H9 (cell line): Measurements from ENCODE around the gene KLF13. TPM values are rescaled to one million over a fixed set of nuclear protein-coding genes. Genes with fewer than 3 reads are reported as not detected.

Experiments used
- DNase-seq: peaks from one replicate; pipeline ENCODE4 v3.0.0-alpha.2; 2017
- H2AFZ ChIP-seq: one replicate; pipeline ENCODE4 v1.6.1; 2013; ENCODE audit warnings: mild to moderate bottlenecking, low read length, control low read depth, moderate library complexity
- H2AK5ac ChIP-seq: 2 replicates; pipeline ENCODE4 v1.6.1; 2013; ENCODE audit warnings: low read length, control low read depth, mixed read lengths; ENCODE audit not compliant: insufficient read length
- H2BK120ac ChIP-seq: one replicate; pipeline ENCODE4 v1.6.1; 2013; ENCODE audit warnings: low read depth, mild to moderate bottlenecking, low read length, control low read depth, inconsistent platforms; ENCODE audit not compliant: poor library complexity, severe bottlenecking
- H2BK12ac ChIP-seq: 2 replicates; pipeline ENCODE4 v1.6.1; 2013; ENCODE audit warnings: low read length, control low read depth, mixed read lengths, low read depth; ENCODE audit not compliant: insufficient read length
- H2BK15ac ChIP-seq: 2 replicates; pipeline ENCODE4 v1.6.1; 2013; ENCODE audit warnings: low read depth, low read length, control low read depth
- H2BK20ac ChIP-seq: one replicate; pipeline ENCODE4 v1.6.1; 2013; ENCODE audit warnings: low read depth, mild to moderate bottlenecking, low read length, control low read depth, inconsistent platforms; ENCODE audit not compliant: poor library complexity, severe bottlenecking
- H2BK5ac ChIP-seq: 2 replicates; pipeline ENCODE4 v1.6.1; 2013; ENCODE audit warnings: low read length, control low read depth, mixed read lengths; ENCODE audit not compliant: insufficient read length
- H3K14ac ChIP-seq: 2 replicates; pipeline ENCODE4 v1.6.1; 2013; ENCODE audit warnings: low read length, control low read depth; ENCODE audit not compliant: insufficient read depth
- H3K18ac ChIP-seq: 2 replicates; pipeline ENCODE4 v1.6.1; 2013; ENCODE audit warnings: low read depth, mild to moderate bottlenecking, mixed read lengths, low read length, control low read depth; ENCODE audit not compliant: insufficient read length
- H3K23ac ChIP-seq: 2 replicates; pipeline ENCODE4 v1.6.1; 2013; ENCODE audit warnings: low read length, control low read depth, mixed read lengths, low read depth; ENCODE audit not compliant: insufficient read length
- H3K23me2 ChIP-seq: 2 replicates; pipeline ENCODE4 v1.6.1; 2013; ENCODE audit warnings: low read depth, mild to moderate bottlenecking, mixed read lengths, low read length, control low read depth; ENCODE audit not compliant: insufficient read length, poor library complexity, severe bottlenecking
- H3K27ac ChIP-seq: 2 replicates; pipeline ENCODE4 v1.5.1; 2013; ENCODE audit warnings: low read length, control low read depth, mixed read lengths, low read depth; ENCODE audit not compliant: insufficient read length
- H3K27me3 ChIP-seq: 2 replicates; pipeline ENCODE4 v1.6.1; 2013; ENCODE audit warnings: low read length, control low read depth, inconsistent platforms; ENCODE audit not compliant: insufficient read depth
- H3K4ac ChIP-seq: 2 replicates; pipeline ENCODE4 v1.6.1; 2013; ENCODE audit warnings: low read depth, mild to moderate bottlenecking, control low read depth, inconsistent platforms, low read length, moderate library complexity
- H3K4me1 ChIP-seq: 2 replicates; pipeline ENCODE4 v1.6.1; 2013; ENCODE audit warnings: low read length, control low read depth, inconsistent platforms; ENCODE audit not compliant: insufficient read depth
- H3K4me2 ChIP-seq: 2 replicates; pipeline ENCODE4 v1.6.1; 2013; ENCODE audit warnings: low read length, control low read depth, mixed read lengths; ENCODE audit not compliant: insufficient read length, insufficient read depth
- H3K56ac ChIP-seq: 2 replicates; pipeline ENCODE4 v1.6.1; 2013; ENCODE audit warnings: low read depth, mild to moderate bottlenecking, mixed read lengths, low read length, control low read depth; ENCODE audit not compliant: insufficient read length
- H3K79me1 ChIP-seq: 2 replicates; pipeline ENCODE4 v1.6.1; 2013; ENCODE audit warnings: low read depth, mild to moderate bottlenecking, moderate library complexity, low read length, control low read depth, inconsistent platforms; ENCODE audit not compliant: insufficient read depth, poor library complexity, severe bottlenecking
- H3K79me2 ChIP-seq: 2 replicates; pipeline ENCODE4 v1.6.1; 2013; ENCODE audit warnings: low read length, control low read depth, inconsistent platforms; ENCODE audit not compliant: insufficient read depth
- H3K9ac ChIP-seq: 2 replicates; pipeline ENCODE4 v1.6.1; 2013; ENCODE audit warnings: low read length, control low read depth, mixed read lengths; ENCODE audit not compliant: insufficient read length; ENCODE audit errors: extremely low read depth
- H3K9me3 ChIP-seq: one replicate; pipeline ENCODE4 v1.6.1; 2013; ENCODE audit warnings: low read depth, low read length, inconsistent platforms; ENCODE audit not compliant: control insufficient read depth
- H3T11ph ChIP-seq: one replicate; pipeline ENCODE4 v1.6.1; 2013; ENCODE audit warnings: mild to moderate bottlenecking, low read length, control low read depth, inconsistent platforms
- H4K20me1 ChIP-seq: one replicate; pipeline ENCODE4 v1.6.1; 2013; ENCODE audit not compliant: control insufficient read depth, insufficient read length, insufficient read depth
- H4K5ac ChIP-seq: 2 replicates; pipeline ENCODE4 v1.6.1; 2013; ENCODE audit warnings: low read depth, mild to moderate bottlenecking, mixed read lengths, low read length, control low read depth; ENCODE audit not compliant: insufficient read length
- H4K8ac ChIP-seq: replicated peaks from 2 replicates; pipeline ENCODE4 v1.6.1; 2013; ENCODE audit warnings: low read length, control low read depth, mixed read lengths, low read depth; ENCODE audit not compliant: insufficient read length
- H4K91ac ChIP-seq: 2 replicates; pipeline ENCODE4 v1.6.1; 2013; ENCODE audit warnings: low read depth, mild to moderate bottlenecking, moderate library complexity, mixed read lengths, low read length, control low read depth; ENCODE audit not compliant: insufficient read length
- H3K27ac Mint-ChIP-seq, 3 experiments: 2 replicates in 2 of 3; 3 replicates in 1 of 3; pipeline ENCODE4 v1.8.0; 2020 to 2021; ENCODE audit warnings: mixed read lengths in 3 of 3, mild to moderate bottlenecking in 1 of 3, moderate library complexity in 1 of 3
- H3K27me3 Mint-ChIP-seq: 2 replicates; pipeline ENCODE4 v1.8.0; 2021; ENCODE audit warnings: low read depth, mild to moderate bottlenecking, moderate library complexity, mixed read lengths
- H3K36me3 Mint-ChIP-seq, 3 experiments: 2 replicates in 2 of 3; 3 replicates in 1 of 3; pipeline ENCODE4 v1.8.0; 2020 to 2021; ENCODE audit warnings: low read depth in 3 of 3, mixed read lengths in 3 of 3; ENCODE audit not compliant: insufficient read depth in 1 of 3
- H3K4me1 Mint-ChIP-seq, 2 experiments: 2 replicates each; pipeline ENCODE4 v1.8.0; 2020; ENCODE audit warnings: mixed read lengths in 2 of 2
- H3K4me3 Mint-ChIP-seq, 2 experiments: 2 replicates in 1 of 2; 3 replicates in 1 of 2; pipeline ENCODE4 v1.8.0; 2020 to 2021; ENCODE audit warnings: mild to moderate bottlenecking in 2 of 2, mixed read lengths in 2 of 2, moderate library complexity in 1 of 2
- H3K9me3 Mint-ChIP-seq, 2 experiments: 2 replicates in 1 of 2; 3 replicates in 1 of 2; pipeline ENCODE4 v1.8.0; 2020; ENCODE audit warnings: mild to moderate bottlenecking in 2 of 2, mixed read lengths in 2 of 2, moderate library complexity in 1 of 2
- CTCF ChIP-seq: fragments of 200-600 bp; sonication (generic); conservative IDR thresholded peaks from 3 replicates; pipeline ENCODE4 v1.8.0; 2021; ENCODE audit warnings: antibody characterized with exemption, mild to moderate bottlenecking
- WGBS: extraction: QIAGEN DNeasy Blood & Tissue Kit; methylation state at CpG from one replicate; pipeline ENCODE4 v1.1.7; 2013; ENCODE audit warnings: missing lambda C conversion rate, low lambda C conversion rate, mixed read lengths; ENCODE audit not compliant: insufficient read length; ENCODE audit errors: extremely low coverage; 5-methylcytosine and 5-hydroxymethylcytosine counted together
- total RNA-seq: library from RNA; stranded (reverse); gene quantifications from 2 replicates; pipeline ENCODE4 v1.2.1, GENCODE V29; 2021

Gene KLF13
- total RNA-seq, 1 experiment from 2014 or later: 33.4 TPM

GRCh38 chr15:31317017-31317416 is 9.6 kb upstream of the KLF13 start:
- no peak for DNase-seq
- no peaks in the 10 kb centered on the region for H4K20me1 ChIP-seq
- no peak overlapping the region for H4K8ac ChIP-seq
- H2AFZ ChIP-seq: no peak overlapping the region
- no peak overlapping the region for H2BK15ac ChIP-seq
- no peak overlapping the region for H2BK120ac ChIP-seq
- H3K27ac ChIP-seq: no peak overlapping the region
- no peak overlapping the region for H3K4ac ChIP-seq
- peaks cover 13% of the 10 kb centered on the region for H3K27me3 Mint-ChIP-seq
- no peak overlapping the region for H3K4me3 Mint-ChIP-seq
- H3K23me2 ChIP-seq: no peaks in the 10 kb centered on the region
- no peak overlapping the region for H3K9ac ChIP-seq
- H3K4me1 Mint-ChIP-seq: peaks cover 14 to 25% of the 10 kb centered on the region in 2 experiments
- TF ChIP-seq CTCF: no peak
- H3K18ac ChIP-seq: no peak overlapping the region
- H3K14ac ChIP-seq: no peak overlapping the region
- no peak overlapping the region for H3K27ac Mint-ChIP-seq
- H3K56ac ChIP-seq: no peak overlapping the region
- no peak overlapping the region for H2BK20ac ChIP-seq
- whole genome bisulfite sequencing: no CpG with 5 or more reads among the region's 3 CpGs
- H3K27me3 ChIP-seq: no peaks in the 10 kb centered on the region
- no peak overlapping the region for H3K23ac ChIP-seq
- H3K36me3 Mint-ChIP-seq: peaks cover 0 to 6% (median 2%) of the 10 kb centered on the region in 3 experiments; a peak in 4 of 7 replicates
- H4K5ac ChIP-seq: no peak overlapping the region
- no peak overlapping the region for H2AK5ac ChIP-seq
- H3K9me3 ChIP-seq: peaks cover 4% of the 10 kb centered on the region
- H3K4me2 ChIP-seq: no peak overlapping the region
- no peaks in the 10 kb centered on the region; the same call in 1 of the 2 replicates for H3K4me1 ChIP-seq
- H3K79me1 ChIP-seq: no peaks in the 10 kb centered on the region
- H4K91ac ChIP-seq: no peak overlapping the region
- H3T11ph ChIP-seq: no peak overlapping the region
- H2BK12ac ChIP-seq: no peak overlapping the region
- no peak overlapping the region for H2BK5ac ChIP-seq
- no peaks in the 10 kb centered on the region for H3K79me2 ChIP-seq
- H3K9me3 Mint-ChIP-seq: peaks cover 3 to 9% of the 10 kb centered on the region in 2 experiments
